WTC11 (cell line): Measurements from ENCODE around the gene EVC2.

Source experiments
- CREB1 ChIP-seq: sonication (generic); formaldehyde crosslinking; IDR thresholded peaks from 2 replicates; pipeline ENCODE4 v1.8.0; 2023; ENCODE audit warnings: mild to moderate bottlenecking, missing genetic modification reagents
- CTCF ChIP-seq: fragments of 200-600 bp; IDR thresholded peaks from 2 replicates; pipeline ENCODE4 v1.8.0; 2022; ENCODE audit warnings: antibody characterized with exemption
- E2F5 ChIP-seq: sonication (generic); formaldehyde crosslinking; IDR thresholded peaks from 2 replicates; pipeline ENCODE4 v1.8.1; 2022; ENCODE audit warnings: mild to moderate bottlenecking, moderate library complexity, missing genetic modification reagents
- GABPB1 ChIP-seq: sonication (generic); formaldehyde crosslinking; IDR thresholded peaks from 2 replicates; pipeline ENCODE4 v1.8.1; 2023; ENCODE audit warnings: mild to moderate bottlenecking, missing genetic modification reagents
- JUN ChIP-seq: sonication (generic); formaldehyde crosslinking; IDR thresholded peaks from 2 replicates; pipeline ENCODE4 v1.8.0; 2023; ENCODE audit warnings: mild to moderate bottlenecking, missing genetic modification reagents
- NFE2L1 ChIP-seq: sonication (generic); formaldehyde crosslinking; IDR thresholded peaks from 2 replicates; pipeline ENCODE4 v1.8.1; 2023; ENCODE audit warnings: missing genetic modification reagents
- NR1H2 ChIP-seq: sonication (generic); formaldehyde crosslinking; IDR thresholded peaks from 2 replicates; pipeline ENCODE4 v1.9.0; 2021; ENCODE audit warnings: mild to moderate bottlenecking, moderate library complexity, missing genetic modification reagents
- RELA ChIP-seq: sonication (generic); formaldehyde crosslinking; IDR thresholded peaks from 2 replicates; pipeline ENCODE4 v1.8.1; 2022; ENCODE audit warnings: missing genetic modification reagents, mild to moderate bottlenecking, borderline replicate concordance
- USF2 ChIP-seq: sonication (generic); formaldehyde crosslinking; IDR thresholded peaks from 2 replicates; pipeline ENCODE4 v1.8.1; 2023; ENCODE audit warnings: mild to moderate bottlenecking, missing genetic modification reagents, moderate library complexity
- ZNF138 ChIP-seq: sonication (generic); formaldehyde crosslinking; conservative IDR thresholded peaks from 2 replicates; pipeline ENCODE4 v1.8.1; 2022; ENCODE audit warnings: mild to moderate bottlenecking, moderate library complexity, missing genetic modification reagents

GRCh38 chr4:5619913-5620625 lies 88.3 kb downstream of the EVC2 start:
- TF ChIP-seq NFE2L1 (CRISPR knock-in tag) = no peak
- no peak for TF ChIP-seq CTCF
- TF ChIP-seq ZNF138 = no peak
- TF ChIP-seq GABPB1 (CRISPR knock-in tag) = no peak
- no peak for TF ChIP-seq CREB1 (CRISPR knock-in tag)
- TF ChIP-seq E2F5 (CRISPR knock-in tag) = no peak
- TF ChIP-seq JUN (CRISPR knock-in tag) = no peak
- no peak for TF ChIP-seq RELA (CRISPR knock-in tag)
- TF ChIP-seq NR1H2 (CRISPR knock-in tag) = no peak
- TF ChIP-seq USF2 = peak; percentile 59
